WI38 (cell line): ENCODE data around the gene EYA2.

Source experiments
- H3K4me3 ChIP-seq: 2 replicates; pipeline ENCODE4 v1.5.1; 2011; ENCODE audit warnings: low read depth, mild to moderate bottlenecking, control low read depth, low read length
- CTCF ChIP-seq: IDR thresholded peaks from 2 replicates; pipeline ENCODE4 v1.5.1; 2012; ENCODE audit warnings: low read depth, mild to moderate bottlenecking, control low read depth, low read length

EYA2 gene

GRCh38 chr20:47055699-47056369, 161.2 kb downstream of the EYA2 start:
- no peak overlapping the region for H3K4me3 ChIP-seq
- TF ChIP-seq CTCF: no peak

GRCh38 chr20:47057661-47058060, 163.0 kb downstream of the EYA2 start:
- no peak for TF ChIP-seq CTCF
- H3K4me3 ChIP-seq: no peak overlapping the region

- TF ChIP-seq CTCF: no peak
- no peak overlapping the region for H3K4me3 ChIP-seq
Observed at GRCh38 chr20:47058236-47058635, 163.6 kb downstream of the EYA2 start.

- H3K4me3 ChIP-seq: no peak overlapping the region
- TF ChIP-seq CTCF: no peak
Observed at GRCh38 chr20:47059536-47059935, 164.9 kb downstream of the EYA2 start.

GRCh38 chr20:47061549-47061948, 166.9 kb downstream of the EYA2 start:
- no peak overlapping the region for H3K4me3 ChIP-seq
- no peak for TF ChIP-seq CTCF

- no peak for TF ChIP-seq CTCF
- H3K4me3 ChIP-seq: no peak overlapping the region
Observed at GRCh38 chr20:47062226-47062890, 167.7 kb downstream of the EYA2 start.

GRCh38 chr20:47063407-47063806, 168.8 kb downstream of the EYA2 start:
- H3K4me3 ChIP-seq: no peak overlapping the region
- TF ChIP-seq CTCF: no peak
